CD14-positive monocyte (primary cell): ENCODE measurements around the gene CST9. TPM values are rescaled to one million over a fixed set of nuclear protein-coding genes. Genes with fewer than 3 reads are reported as not detected.

Experiments used
- DNase-seq, 3 donors: peaks; one replicate each; pipeline ENCODE4 v3.0.0-alpha.2; 2011 to 2022
- H2AFZ ChIP-seq: 2 replicates; pipeline ENCODE4 v1.6.0; 2012; ENCODE audit warnings: mild to moderate bottlenecking, low read depth, low read length, inconsistent platforms; ENCODE audit not compliant: insufficient read depth, poor library complexity, severe bottlenecking
- H3K27ac ChIP-seq, 2 donors: 1 replicate in 1 of 2; 2 replicates in 1 of 2; pipeline ENCODE4 v1.5.1; 2012 to 2013; ENCODE audit warnings: low read length in 2 of 2, control low read depth in 1 of 2, inconsistent platforms in 1 of 2, low read depth in 1 of 2, mild to moderate bottlenecking in 1 of 2
- H3K27me3 ChIP-seq, 2 donors: one replicate each; pipeline versions ENCODE4 v1.6.0 to v1.6.1; 2011 to 2013; ENCODE audit warnings: low read length in 2 of 2; ENCODE audit not compliant: control insufficient read depth in 2 of 2, insufficient read depth in 2 of 2
- H3K36me3 ChIP-seq, 2 donors: replicated peaks in 1 of 2; 1 replicate in 1 of 2; 2 replicates in 1 of 2; pipeline versions ENCODE4 v1.5.1 to v1.6.1; 2012 to 2013; ENCODE audit warnings: low read length in 2 of 2, control low read depth in 1 of 2, inconsistent platforms in 1 of 2, mild to moderate bottlenecking in 1 of 2; ENCODE audit not compliant: insufficient read depth in 2 of 2, control insufficient read depth in 1 of 2
- H3K4me1 ChIP-seq, 2 donors: 1 replicate in 1 of 2; 2 replicates in 1 of 2; pipeline versions ENCODE4 v1.5.1 to v1.6.1; 2012 to 2013; ENCODE audit warnings: low read length in 2 of 2, control low read depth in 1 of 2, inconsistent platforms in 1 of 2, mild to moderate bottlenecking in 1 of 2, moderate library complexity in 1 of 2; ENCODE audit not compliant: insufficient read depth in 2 of 2, control insufficient read depth in 1 of 2
- H3K4me2 ChIP-seq: replicated peaks from 2 replicates; pipeline ENCODE3; 2012; ENCODE audit warnings: low read length, moderate library complexity, mild to moderate bottlenecking; ENCODE audit not compliant: poor library complexity, severe bottlenecking; ENCODE audit errors: extremely low read depth
- H3K4me3 ChIP-seq, 3 experiments: fragments of 200-600 bp in 1 of 3; sonication (generic) in 1 of 3; replicated peaks in 1 of 3; 1 replicate in 2 of 3; 2 replicates in 1 of 3; pipeline ENCODE4 v1.5.1; 2011 to 2013; ENCODE audit warnings: low read length in 3 of 3, mild to moderate bottlenecking in 3 of 3, control low read depth in 2 of 3, low read depth in 2 of 3, inconsistent platforms in 1 of 3, moderate library complexity in 1 of 3
- H3K79me2 ChIP-seq: 2 replicates; pipeline ENCODE4 v1.6.0; 2012; ENCODE audit warnings: mild to moderate bottlenecking, control low read depth, inconsistent platforms, low read length, moderate library complexity; ENCODE audit not compliant: insufficient read depth
- H3K9ac ChIP-seq: 2 replicates; pipeline ENCODE4 v1.6.0; 2017; ENCODE audit warnings: low read length, mild to moderate bottlenecking; ENCODE audit not compliant: insufficient read depth, poor library complexity, severe bottlenecking
- H3K9me3 ChIP-seq, 2 donors: replicated peaks in 1 of 2; 1 replicate in 1 of 2; 2 replicates in 1 of 2; pipeline versions ENCODE4 v1.5.1 to v1.6.1; 2012 to 2013; ENCODE audit warnings: low read length in 2 of 2, control low read depth in 1 of 2; ENCODE audit not compliant: control insufficient read depth in 1 of 2, insufficient read depth in 1 of 2
- H4K20me1 ChIP-seq: 2 replicates; pipeline ENCODE4 v1.6.0; 2012; ENCODE audit warnings: mild to moderate bottlenecking, low read length, control low read depth, moderate library complexity; ENCODE audit not compliant: insufficient read depth
- H3K27ac Mint-ChIP-seq, 7 donors: one replicate each; pipeline ENCODE4 v1.8.0; 2020; ENCODE audit warnings: mild to moderate bottlenecking in 7 of 7, mixed read lengths in 7 of 7, moderate library complexity in 6 of 7, inconsistent platforms in 2 of 7
- H3K27me3 Mint-ChIP-seq, 3 donors: one replicate each; pipeline ENCODE4 v1.8.0; 2021 to 2022; ENCODE audit warnings: low read depth in 3 of 3, mild to moderate bottlenecking in 3 of 3, mixed read lengths in 3 of 3, moderate library complexity in 3 of 3, inconsistent platforms in 1 of 3
- H3K36me3 Mint-ChIP-seq, 2 donors: one replicate each; pipeline ENCODE4 v1.8.0; 2020; ENCODE audit warnings: mixed read lengths in 2 of 2, inconsistent platforms in 1 of 2, mild to moderate bottlenecking in 1 of 2
- H3K4me1 Mint-ChIP-seq: one replicate; pipeline ENCODE4 v1.8.0; 2020; ENCODE audit warnings: mild to moderate bottlenecking, mixed read lengths
- H3K4me3 Mint-ChIP-seq, 2 donors: one replicate each; pipeline ENCODE4 v1.8.0; 2020; ENCODE audit warnings: mild to moderate bottlenecking in 2 of 2, mixed read lengths in 2 of 2, moderate library complexity in 1 of 2
- H3K9me3 Mint-ChIP-seq, 7 donors: one replicate each; pipeline ENCODE4 v1.8.0; 2020 to 2022; ENCODE audit warnings: mixed read lengths in 7 of 7, mild to moderate bottlenecking in 6 of 7, moderate library complexity in 6 of 7, inconsistent platforms in 2 of 7
- CTCF ChIP-seq: fragments of 200-600 bp; IDR thresholded peaks from one replicate; pipeline ENCODE4 v1.8.0; 2022; ENCODE audit warnings: antibody characterized with exemption, mild to moderate bottlenecking
- WGBS: methylation state at CpG from one replicate; pipeline ENCODE4 v1.1.5; 2013; ENCODE audit warnings: missing lambda C conversion rate; ENCODE audit not compliant: insufficient coverage; 5-methylcytosine and 5-hydroxymethylcytosine counted together
- intact Hi-C, 2 donors: fragments of 100-400 bp; cut with micrococcal nuclease; formaldehyde crosslinking; loops; one replicate each; pipeline versions ENCODE4 v1.15.0 to v1.15.1; 2023
- polyA plus RNA-seq, 3 donors: library from polyadenylated mRNA; depleted of rRNA in 1 of 3; unstranded in 2 of 3; stranded (reverse) in 1 of 3; fragments of 300-500 nt in 2 of 3; fragments of >200 nt in 1 of 3; fragmentation: Illumina TruSeq in 2 of 3; gene quantifications; 1 replicate in 2 of 3; 2 replicates in 1 of 3; pipeline ENCODE4 v1.2.3, GENCODE V29; 2012 to 2021

CST9 gene
- polyA plus RNA-seq, 3 donors: 0.13 TPM; not detected in 2

- WGBS: 78% methylated on average over 2 of the region's 2 CpGs
- H3K27me3 Mint-ChIP-seq: peaks cover 0 to 2% (median 0%) of the 10 kb centered on the region in 3 donors
- intact Hi-C loops: no loop called here
- H3K27me3 ChIP-seq: no peaks in the 10 kb centered on the region
- peak overlapping the region; percentile 73 for H3K4me2 ChIP-seq
- H3K36me3 ChIP-seq: no peaks in the 10 kb centered on the region
- peaks cover 65% of the 10 kb centered on the region for H3K4me1 Mint-ChIP-seq
- peaks cover 0 to 4% of the 10 kb centered on the region in 2 donors for H3K36me3 Mint-ChIP-seq
- no peak for DNase-seq
- H3K27ac ChIP-seq: peak overlapping the region; percentile 59 to 90
- H3K4me3 Mint-ChIP-seq: no peak overlapping the region
- no peaks in the 10 kb centered on the region for H3K9me3 Mint-ChIP-seq
- no peak overlapping the region for H2AFZ ChIP-seq
- no peaks in the 10 kb centered on the region for H3K79me2 ChIP-seq
- no peak overlapping the region for H3K9ac ChIP-seq
- TF ChIP-seq CTCF: no peak
- no peaks in the 10 kb centered on the region for H4K20me1 ChIP-seq
- H3K4me1 ChIP-seq: peaks cover 65 to 66% of the 10 kb centered on the region in 2 donors
- peak overlapping the region; percentile 92 to 96 (median 93) for H3K27ac Mint-ChIP-seq
- peak overlapping the region in 1 of 3 experiments; percentile 64 for H3K4me3 ChIP-seq
- no peaks in the 10 kb centered on the region for H3K9me3 ChIP-seq
Measured at GRCh38 chr20:23654000-23654399, 48.3 kb upstream of the CST9 start.

- Histone ChIP-seq H3K9me3 (no peaks in the 10 kb centered on the region), H3K4me3 (peak overlapping the region in 1 of 3 experiments; percentile 64), H3K9ac (no peak overlapping the region), H3K27me3 (no peaks in the 10 kb centered on the region), H3K4me2 (peak overlapping the region; percentile 73), H3K27ac (peak overlapping the region; percentile 59 to 90), H3K79me2 (no peaks in the 10 kb centered on the region), H3K36me3 (no peaks in the 10 kb centered on the region), H3K4me1 (peaks cover 65 to 66% of the 10 kb centered on the region in 2 donors), H2AFZ (no peak overlapping the region), H4K20me1 (no peaks in the 10 kb centered on the region)
- no peak for TF ChIP-seq CTCF
- H3K9me3 Mint-ChIP-seq: no peaks in the 10 kb centered on the region
- H3K27me3 Mint-ChIP-seq: peaks cover 0 to 2% (median 0%) of the 10 kb centered on the region in 3 donors
- H3K4me3 Mint-ChIP-seq: no peak overlapping the region
- peaks cover 0 to 4% of the 10 kb centered on the region in 2 donors for H3K36me3 Mint-ChIP-seq
- peak overlapping the region; percentile 66 to 96 (median 92) for H3K27ac Mint-ChIP-seq
- peaks cover 67% of the 10 kb centered on the region for H3K4me1 Mint-ChIP-seq
- 100% methylated on average over 3 of the region's 3 CpGs for WGBS
- DNase-seq: no peak
- intact Hi-C loops: no loop called here
Measured at GRCh38 chr20:23653400-23653938, 47.8 kb upstream of the CST9 start.
